GM12878 (cell line): ENCODE data around the gene ICAM2. TPM values are rescaled to one million over a fixed set of nuclear protein-coding genes. Genes with fewer than 3 reads are reported as not detected.

Experiments used
- ATAC-seq: fragments of 200-7000 bp; cut with Tn5 transposase; 3 replicates; pipeline ENCODE4 v1.9.1; 2020; ENCODE audit warnings: mild to moderate bottlenecking, moderate library complexity
- BruUV-seq: library from RNA; stranded (reverse); fragments of 400-500 nt; replicated peaks from 2 replicates; lab custom pipeline; 2021; lab: Mats Ljungman, UMichigan
- CTCF ChIA-PET: fragments of 300-600 bp; sonication (Branson Sonifier 250); formaldehyde crosslinking; extraction: SDS; loops from one replicate; lab custom pipeline; 2021; ENCODE audit warnings: inconsistent platforms; lab: Yijun Ruan, JAX
- POLR2A ChIA-PET: fragments of 350-600 bp; formaldehyde crosslinking; extraction: SDS; loops from one replicate; lab custom pipeline; 2021; ENCODE audit warnings: inconsistent platforms; lab: Charles Lee
- RAD21 ChIA-PET: fragments of 300-600 bp; sonication (Branson Sonifier 250); formaldehyde crosslinking; loops from one replicate; lab custom pipeline; 2023; ENCODE audit warnings: antibody characterized with exemption; ENCODE audit not compliant: unreplicated experiment; lab: Charles Lee
- SMC1A ChIA-PET: fragments of 300-600 bp; sonication (Branson Sonifier 250); formaldehyde crosslinking; loops from one replicate; lab custom pipeline; 2023; ENCODE audit not compliant: unreplicated experiment, uncharacterized antibody; lab: Charles Lee
- DNase-seq: peaks from one replicate; pipeline ENCODE4 v3.0.0-alpha.2; 2011; ENCODE audit warnings: low read depth, low spot score
- FAIRE-seq: peaks from 3 replicates; lab custom pipeline; 2011; peaks lifted over from hg19 to GRCh38; lab: Jason Lieb, UNC
- H2AFZ ChIP-seq: 2 replicates; pipeline ENCODE4 v1.6.0; 2011; ENCODE audit warnings: low read depth, low read length, control low read depth; ENCODE audit not compliant: control insufficient read depth
- H3K27ac ChIP-seq: 2 replicates; pipeline ENCODE4 v1.5.1; 2011; ENCODE audit warnings: control low read depth; ENCODE audit not compliant: control insufficient read depth, insufficient read depth
- H3K27me3 ChIP-seq, 2 experiments: replicated peaks in 1 of 2; 2 replicates each; pipeline versions ENCODE4 v1.6.0 to v1.6.1; 2011; ENCODE audit warnings: low read length in 1 of 2; ENCODE audit not compliant: control insufficient read depth in 2 of 2, insufficient read depth in 2 of 2
- H3K36me3 ChIP-seq, 2 experiments: 2 replicates each; pipeline ENCODE4 v1.5.1; 2011; ENCODE audit warnings: low read length in 1 of 2; ENCODE audit not compliant: control insufficient read depth in 2 of 2, insufficient read depth in 2 of 2
- H3K4me1 ChIP-seq: 2 replicates; pipeline ENCODE4 v1.6.1; 2011; ENCODE audit warnings: mild to moderate bottlenecking, low read length, moderate library complexity, mixed read lengths; ENCODE audit not compliant: control insufficient read depth, insufficient read depth
- H3K4me2 ChIP-seq: 2 replicates; pipeline ENCODE4 v1.6.0; 2011; ENCODE audit warnings: control low read depth; ENCODE audit not compliant: control insufficient read depth, insufficient read depth
- H3K4me3 ChIP-seq: fragments of 200-600 bp; sonication (generic); 2 replicates; pipeline ENCODE4 v1.5.1; 2016
- H3K79me2 ChIP-seq: 2 replicates; pipeline ENCODE4 v1.6.0; 2011; ENCODE audit warnings: low read length; ENCODE audit not compliant: control insufficient read depth, insufficient read depth
- H3K9ac ChIP-seq: 2 replicates; pipeline ENCODE4 v1.8.0; 2011; ENCODE audit warnings: low read length, control low read depth, mixed read lengths; ENCODE audit not compliant: control insufficient read depth, insufficient read depth
- H3K9me3 ChIP-seq: replicated peaks from 3 replicates; pipeline ENCODE4 v1.5.1; 2011; ENCODE audit warnings: mild to moderate bottlenecking, low read length; ENCODE audit not compliant: control insufficient read depth, insufficient read depth
- H4K20me1 ChIP-seq: 2 replicates; pipeline ENCODE4 v1.6.0; 2011; ENCODE audit not compliant: control insufficient read depth, insufficient read depth
- CHD2 ChIP-seq: IDR thresholded peaks from 2 replicates; pipeline ENCODE4 v1.6.1; 2011; ENCODE audit warnings: low read depth, low read length, improper control_type of control experiment, borderline replicate concordance
- FOXK2 ChIP-seq: fragments of 450-650 bp; IDR thresholded peaks from 2 replicates; pipeline ENCODE4 v1.6.1; 2017; ENCODE audit warnings: mild to moderate bottlenecking, moderate library complexity
- GABPA ChIP-seq: IDR thresholded peaks from 2 replicates; pipeline ENCODE4 v1.6.1; 2014; ENCODE audit warnings: antibody characterized with exemption, low read depth, mild to moderate bottlenecking, inconsistent platforms
- HDAC6 ChIP-seq: fragments of 200-600 bp; sonication (generic); IDR thresholded peaks from one replicate; pipeline ENCODE4 v1.8.0; 2017; ENCODE audit warnings: antibody characterized with exemption; ENCODE audit not compliant: unreplicated experiment
- IKZF1 ChIP-seq: fragments of 450-650 bp; conservative IDR thresholded peaks from 2 replicates; pipeline ENCODE4 v1.6.1; 2017; ENCODE audit warnings: antibody characterized with exemption, mild to moderate bottlenecking
- IKZF2 ChIP-seq, 2 experiments: fragments of 450-650 bp; IDR thresholded peaks; 2 replicates each; pipeline ENCODE4 v1.6.1; 2017; ENCODE audit warnings: mild to moderate bottlenecking in 2 of 2, moderate library complexity in 2 of 2
- KLF5 ChIP-seq: fragments of 450-650 bp; IDR thresholded peaks from 2 replicates; pipeline ENCODE4 v1.6.1; 2014; ENCODE audit warnings: mild to moderate bottlenecking; ENCODE audit not compliant: partially characterized antibody
- RELB ChIP-seq: fragments of 450-650 bp; IDR thresholded peaks from 2 replicates; pipeline ENCODE4 v1.6.1; 2017; ENCODE audit warnings: low read depth, mild to moderate bottlenecking, moderate library complexity
- SMAD1 ChIP-seq: fragments of 450-650 bp; IDR thresholded peaks from 2 replicates; pipeline ENCODE4 v1.6.1; 2018; ENCODE audit warnings: mild to moderate bottlenecking, low read depth; ENCODE audit not compliant: partially characterized antibody
- SUPT20H ChIP-seq: IDR thresholded peaks from 2 replicates; pipeline ENCODE4 v1.6.1; 2011; ENCODE audit warnings: low read depth, mild to moderate bottlenecking, low read length, moderate library complexity, borderline replicate concordance; ENCODE audit not compliant: control insufficient read depth
- TCF12 ChIP-seq: IDR thresholded peaks from 2 replicates; pipeline ENCODE4 v1.6.1; 2011; ENCODE audit warnings: low read depth, mild to moderate bottlenecking, low read length
- TCF3 ChIP-seq: IDR thresholded peaks from 2 replicates; pipeline ENCODE4 v1.6.1; 2012; ENCODE audit warnings: low read depth, mild to moderate bottlenecking, low read length, borderline replicate concordance; ENCODE audit not compliant: insufficient read depth
- ZNF384 ChIP-seq: IDR thresholded peaks from 2 replicates; pipeline ENCODE4 v1.6.1; 2012; ENCODE audit warnings: low read depth, mild to moderate bottlenecking, low read length, improper control_type of control experiment, borderline replicate concordance
- WGBS: methylation state at CpG from one replicate; pipeline ENCODE4 v1.1.6; 2016; ENCODE audit warnings: low lambda C conversion rate; ENCODE audit not compliant: insufficient replicate concordance, insufficient coverage; ENCODE audit errors: missing lambda C conversion rate; 5-methylcytosine and 5-hydroxymethylcytosine counted together
- in situ Hi-C: fragments of 300-500 bp; cut with MboI; formaldehyde crosslinking; loops from 9 replicates; pipeline ENCODE4 v1.14.3; 2018; ENCODE audit warnings: mixed read lengths
- intact Hi-C: fragments of 100-400 bp; cut with micrococcal nuclease; formaldehyde crosslinking; loops from one replicate; pipeline ENCODE4 v1.14.2; 2022; ENCODE audit not compliant: unreplicated experiment
- polyA plus RNA-seq, 11 experiments: library from polyadenylated mRNA; depleted of rRNA in 4 of 11; unstranded in 6 of 11; stranded (reverse) in 5 of 11; fragments of >200 nt; fragmentation: Nextera tagmentation in 4 of 11; fragmentation: Illumina TruSeq in 1 of 11; extraction: Ambion mirVana in 4 of 11; extraction: Trizol in 1 of 11; gene quantifications; 1 replicate in 1 of 11; 2 replicates in 10 of 11; pipeline versions ENCODE4 v1.2.1 to v1.2.3, GENCODE V29; 2011 to 2016; ENCODE audit warnings: inconsistent platforms in 2 of 11, missing spikeins in 2 of 11, low read depth in 1 of 11
- total RNA-seq, 4 experiments: library from RNA; depleted of rRNA in 3 of 4; stranded (reverse); fragments of >200 nt in 3 of 4; fragmentation: Illumina TruSeq in 1 of 4; extraction: Trizol in 1 of 4; gene quantifications; 2 replicates each; pipeline versions ENCODE4 v1.2.1 to v1.2.3, GENCODE V29; 2013 to 2021
- TF ChIP-seq, protein P1 (sequence below): fragments of 450-650 bp; IDR thresholded peaks from 2 replicates; pipeline ENCODE4 v1.6.1; 2018; ENCODE audit warnings: borderline replicate concordance, mild to moderate bottlenecking; ENCODE audit not compliant: partially characterized antibody
- TF ChIP-seq, protein P2 (sequence below): IDR thresholded peaks from 2 replicates; pipeline ENCODE4 v1.6.1; 2011; ENCODE audit warnings: low read depth, low read length, improper control_type of control experiment, borderline replicate concordance
- TF ChIP-seq, protein P3 (sequence below): fragments of 450-650 bp; formaldehyde crosslinking; IDR thresholded peaks from 2 replicates; pipeline ENCODE4 v1.4.0; 2020; ENCODE audit warnings: mild to moderate bottlenecking, moderate library complexity

The ICAM2 gene
- total and polyA plus RNA-seq, 10 of the 15 experiments (the other 5 are each of a cell fraction or from before 2014, with no cell fraction given), result 23.6 to 108 (median 58.1) TPM

DNA sequence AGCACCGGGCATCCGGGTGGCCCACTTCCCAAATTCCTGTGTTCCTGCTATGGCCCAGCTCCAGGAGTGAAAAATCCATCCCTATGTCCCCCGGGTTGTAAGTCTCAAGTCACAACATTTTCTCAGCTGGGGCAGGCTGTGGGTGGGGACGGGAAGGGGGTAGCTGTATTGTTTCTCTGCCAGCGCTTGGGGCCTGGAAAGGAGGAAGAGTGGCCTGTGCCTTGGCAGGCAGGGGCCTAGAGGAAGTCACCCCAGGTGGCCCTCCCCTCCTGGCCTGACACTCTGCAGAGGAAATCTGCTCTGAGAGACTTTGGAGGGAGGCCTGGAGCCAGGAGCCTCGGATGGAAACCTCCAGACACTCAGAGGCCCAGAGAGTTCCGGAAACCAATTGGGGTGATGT, 37.1 kb downstream of the ICAM2 start:
- Histone ChIP-seq H2AFZ (no peak overlapping the region), H3K79me2 (no peaks in the 10 kb centered on the region), H3K9ac (no peak overlapping the region), H3K4me2 (no peak overlapping the region), H3K4me1 (no peaks in the 10 kb centered on the region), H3K4me3 (no peak overlapping the region), H4K20me1 (no peaks in the 10 kb centered on the region), H3K36me3 (no peaks in the 10 kb centered on the region), H3K27me3 (no peaks in the 10 kb centered on the region), H3K9me3 (peaks cover 5% of the 10 kb centered on the region; the same call in 2 of the 3 replicates), H3K27ac (no peak overlapping the region)
- DNase-seq, result no peak
- ChIA-PET POLR2A (no interaction called here), CTCF (interaction anchor here (1.1 to 2.3 kb wide), 4 partner anchors 33 to 315 kb away, joined by 4 to 11 read pairs (median 7); partner anchors contain the start of gene CSHL1), RAD21 (interaction anchor here (0.7 kb wide), 1 partner anchor 148 kb away, joined by 3 read pairs; no protein-coding TSS in a partner anchor), SMC1A (no interaction called here)
- intact Hi-C loops, result no loop called here
- no TSS peak for BruUV-seq
- ATAC-seq, result no peak
- no peak for FAIRE-seq
- in situ Hi-C loops, result no loop called here
- WGBS, result 50% methylated on average over 7 of the region's 7 CpGs
- TF ChIP-seq, protein P1, sequence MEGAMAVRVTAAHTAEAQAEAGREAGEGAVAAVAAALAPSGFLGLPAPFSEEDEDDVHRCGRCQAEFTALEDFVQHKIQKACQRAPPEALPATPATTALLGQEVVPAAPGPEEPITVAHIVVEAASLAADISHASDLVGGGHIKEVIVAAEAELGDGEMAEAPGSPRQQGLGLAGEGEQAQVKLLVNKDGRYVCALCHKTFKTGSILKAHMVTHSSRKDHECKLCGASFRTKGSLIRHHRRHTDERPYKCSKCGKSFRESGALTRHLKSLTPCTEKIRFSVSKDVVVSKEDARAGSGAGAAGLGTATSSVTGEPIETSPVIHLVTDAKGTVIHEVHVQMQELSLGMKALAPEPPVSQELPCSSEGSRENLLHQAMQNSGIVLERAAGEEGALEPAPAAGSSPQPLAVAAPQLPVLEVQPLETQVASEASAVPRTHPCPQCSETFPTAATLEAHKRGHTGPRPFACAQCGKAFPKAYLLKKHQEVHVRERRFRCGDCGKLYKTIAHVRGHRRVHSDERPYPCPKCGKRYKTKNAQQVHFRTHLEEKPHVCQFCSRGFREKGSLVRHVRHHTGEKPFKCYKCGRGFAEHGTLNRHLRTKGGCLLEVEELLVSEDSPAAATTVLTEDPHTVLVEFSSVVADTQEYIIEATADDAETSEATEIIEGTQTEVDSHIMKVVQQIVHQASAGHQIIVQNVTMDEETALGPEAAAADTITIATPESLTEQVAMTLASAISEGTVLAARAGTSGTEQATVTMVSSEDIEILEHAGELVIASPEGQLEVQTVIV, result no peak
- TF ChIP-seq SUPT20H (no peak), TCF12 (no peak), IKZF1 (no peak), ZNF384 (no peak), TCF3 (no peak), KLF5 (no peak), HDAC6 (no peak), RELB (no peak), CHD2 (no peak), IKZF2 (IDR thresholded peaks at IDR 0.05) (no peak), GABPA (no peak), SMAD1 (no peak), FOXK2 (no peak)
- TF ChIP-seq, protein P2, sequence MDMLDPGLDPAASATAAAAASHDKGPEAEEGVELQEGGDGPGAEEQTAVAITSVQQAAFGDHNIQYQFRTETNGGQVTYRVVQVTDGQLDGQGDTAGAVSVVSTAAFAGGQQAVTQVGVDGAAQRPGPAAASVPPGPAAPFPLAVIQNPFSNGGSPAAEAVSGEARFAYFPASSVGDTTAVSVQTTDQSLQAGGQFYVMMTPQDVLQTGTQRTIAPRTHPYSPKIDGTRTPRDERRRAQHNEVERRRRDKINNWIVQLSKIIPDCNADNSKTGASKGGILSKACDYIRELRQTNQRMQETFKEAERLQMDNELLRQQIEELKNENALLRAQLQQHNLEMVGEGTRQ, result no peak
- TF ChIP-seq, protein P3, sequence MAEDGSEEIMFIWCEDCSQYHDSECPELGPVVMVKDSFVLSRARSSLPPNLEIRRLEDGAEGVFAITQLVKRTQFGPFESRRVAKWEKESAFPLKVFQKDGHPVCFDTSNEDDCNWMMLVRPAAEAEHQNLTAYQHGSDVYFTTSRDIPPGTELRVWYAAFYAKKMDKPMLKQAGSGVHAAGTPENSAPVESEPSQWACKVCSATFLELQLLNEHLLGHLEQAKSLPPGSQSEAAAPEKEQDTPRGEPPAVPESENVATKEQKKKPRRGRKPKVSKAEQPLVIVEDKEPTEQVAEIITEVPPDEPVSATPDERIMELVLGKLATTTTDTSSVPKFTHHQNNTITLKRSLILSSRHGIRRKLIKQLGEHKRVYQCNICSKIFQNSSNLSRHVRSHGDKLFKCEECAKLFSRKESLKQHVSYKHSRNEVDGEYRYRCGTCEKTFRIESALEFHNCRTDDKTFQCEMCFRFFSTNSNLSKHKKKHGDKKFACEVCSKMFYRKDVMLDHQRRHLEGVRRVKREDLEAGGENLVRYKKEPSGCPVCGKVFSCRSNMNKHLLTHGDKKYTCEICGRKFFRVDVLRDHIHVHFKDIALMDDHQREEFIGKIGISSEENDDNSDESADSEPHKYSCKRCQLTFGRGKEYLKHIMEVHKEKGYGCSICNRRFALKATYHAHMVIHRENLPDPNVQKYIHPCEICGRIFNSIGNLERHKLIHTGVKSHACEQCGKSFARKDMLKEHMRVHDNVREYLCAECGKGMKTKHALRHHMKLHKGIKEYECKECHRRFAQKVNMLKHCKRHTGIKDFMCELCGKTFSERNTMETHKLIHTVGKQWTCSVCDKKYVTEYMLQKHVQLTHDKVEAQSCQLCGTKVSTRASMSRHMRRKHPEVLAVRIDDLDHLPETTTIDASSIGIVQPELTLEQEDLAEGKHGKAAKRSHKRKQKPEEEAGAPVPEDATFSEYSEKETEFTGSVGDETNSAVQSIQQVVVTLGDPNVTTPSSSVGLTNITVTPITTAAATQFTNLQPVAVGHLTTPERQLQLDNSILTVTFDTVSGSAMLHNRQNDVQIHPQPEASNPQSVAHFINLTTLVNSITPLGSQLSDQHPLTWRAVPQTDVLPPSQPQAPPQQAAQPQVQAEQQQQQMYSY (CRISPR knock-in tag), result no peak
